ENCODE results near the gene OR4B1.
A peak's percentile ranks its signal among the peaks of the same experiment; 100 is the strongest.
"Not testable (repeated sequence)": the region's sequence is repeated elsewhere in the genome, so short reads cannot be mapped to it uniquely, and the experiment has no call there.

OR4B1 gene, protein sequence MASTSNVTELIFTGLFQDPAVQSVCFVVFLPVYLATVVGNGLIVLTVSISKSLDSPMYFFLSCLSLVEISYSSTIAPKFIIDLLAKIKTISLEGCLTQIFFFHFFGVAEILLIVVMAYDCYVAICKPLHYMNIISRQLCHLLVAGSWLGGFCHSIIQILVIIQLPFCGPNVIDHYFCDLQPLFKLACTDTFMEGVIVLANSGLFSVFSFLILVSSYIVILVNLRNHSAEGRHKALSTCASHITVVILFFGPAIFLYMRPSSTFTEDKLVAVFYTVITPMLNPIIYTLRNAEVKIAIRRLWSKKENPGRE

DNA sequence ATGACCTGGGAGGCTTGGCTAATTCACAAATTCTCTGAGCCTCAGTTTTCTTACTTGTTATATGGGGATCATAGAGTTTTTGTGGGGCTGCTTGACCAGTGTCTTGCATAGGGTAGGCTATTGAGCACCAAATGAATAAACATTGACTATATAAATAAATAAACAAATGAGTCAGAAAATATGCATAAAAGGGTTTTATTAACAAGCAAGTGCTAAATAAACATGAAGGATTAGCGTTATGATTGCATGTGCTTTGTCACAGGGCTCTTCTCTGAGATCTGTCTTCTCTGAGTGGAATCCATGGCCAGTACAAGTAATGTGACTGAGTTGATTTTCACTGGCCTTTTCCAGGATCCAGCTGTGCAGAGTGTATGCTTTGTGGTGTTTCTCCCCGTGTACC lies at the start of gene OR4B1:
TSS of gene OR4B1 (plus strand) at position 301 of the 400 bp plus-strand sequence. CDS start at position 301, 0 bp downstream.
- DNase-seq (ENCODE audit: low spot score) = no peak

DNA sequence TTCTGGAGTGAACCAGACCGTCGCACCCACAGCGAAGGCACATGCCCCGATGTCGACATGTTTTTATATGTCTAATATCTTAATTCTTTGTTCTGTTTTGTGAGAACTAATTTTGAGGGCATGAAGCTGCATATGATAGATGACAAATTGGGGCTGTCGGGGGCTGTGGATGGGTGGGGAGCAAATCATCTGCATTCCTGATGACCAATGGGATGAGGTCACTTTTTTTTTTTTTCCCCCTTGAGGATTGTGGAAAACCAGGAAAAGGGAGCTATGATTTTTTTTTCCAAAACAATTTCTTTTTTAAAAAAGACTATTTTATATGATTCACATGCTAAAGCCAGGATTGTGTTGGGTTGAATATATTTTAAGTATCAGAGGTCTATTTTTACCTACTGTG lies 49.2 kb upstream of the OR4B1 start:
- DNase-seq (ENCODE audit: low spot score) = no peak

DNA sequence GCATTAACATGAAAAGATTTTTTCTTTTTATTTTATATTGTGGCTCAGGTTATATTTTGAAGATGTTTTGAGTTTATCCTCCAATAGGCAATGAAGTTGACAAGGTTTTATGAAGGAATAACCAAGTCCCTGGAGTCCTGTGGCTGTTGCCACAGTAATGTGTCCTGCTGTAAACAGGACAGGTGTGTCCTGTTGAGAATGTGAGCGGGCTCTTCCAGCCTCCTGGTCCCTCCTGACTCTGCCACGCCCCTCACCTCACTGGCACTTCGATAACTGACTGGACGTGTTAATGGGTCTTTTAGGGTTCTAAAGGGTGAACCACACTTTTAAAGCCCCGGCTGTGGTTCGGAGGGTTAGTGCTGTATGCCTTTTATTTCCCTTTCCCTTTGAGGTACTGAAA lies 47.8 kb upstream of the OR4B1 start:
- no peak for DNase-seq (ENCODE audit: low spot score)

DNA sequence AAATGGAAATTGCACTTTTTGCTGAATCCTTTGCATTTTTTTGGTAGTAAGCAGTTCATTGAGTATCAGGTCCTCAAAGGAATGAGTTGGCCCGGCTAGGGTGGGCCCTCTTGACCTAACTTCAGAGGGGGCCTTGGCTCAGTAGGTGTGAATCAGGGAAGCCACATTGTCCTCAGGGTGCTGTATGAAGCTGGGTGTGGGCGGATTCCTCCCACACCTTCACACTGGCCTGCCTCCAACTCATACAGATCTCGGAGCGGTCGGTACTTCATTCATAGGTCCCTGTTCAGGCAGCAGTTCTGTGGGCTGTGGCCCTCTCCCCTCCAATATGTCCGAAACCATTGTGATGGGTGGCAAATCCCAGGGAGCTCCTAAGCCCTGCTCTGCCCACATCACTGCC lies 47.4 kb upstream of the OR4B1 start:
- no peak for DNase-seq (ENCODE audit: low spot score)

DNA sequence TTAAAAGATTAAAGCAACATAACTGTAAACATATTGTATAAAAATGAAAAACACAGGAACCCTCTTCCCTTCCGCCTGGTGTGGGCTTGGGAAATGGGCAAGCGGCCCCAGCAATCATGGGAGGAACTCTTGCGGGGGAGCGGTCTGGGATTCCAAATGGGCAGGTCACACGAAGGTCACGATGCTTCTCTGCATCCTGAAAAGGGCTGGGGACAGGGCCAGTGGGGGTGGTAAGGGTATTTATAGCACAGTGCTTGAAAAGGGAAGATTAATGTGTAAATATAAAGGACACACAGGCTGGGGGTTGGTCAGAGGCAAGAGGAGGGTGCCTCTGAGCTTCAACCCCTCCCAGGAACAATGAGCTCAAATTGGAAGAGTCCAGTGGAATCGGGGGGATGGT lies 46.9 kb upstream of the OR4B1 start:
- DNase-seq (ENCODE audit: low spot score) = no peak

DNA sequence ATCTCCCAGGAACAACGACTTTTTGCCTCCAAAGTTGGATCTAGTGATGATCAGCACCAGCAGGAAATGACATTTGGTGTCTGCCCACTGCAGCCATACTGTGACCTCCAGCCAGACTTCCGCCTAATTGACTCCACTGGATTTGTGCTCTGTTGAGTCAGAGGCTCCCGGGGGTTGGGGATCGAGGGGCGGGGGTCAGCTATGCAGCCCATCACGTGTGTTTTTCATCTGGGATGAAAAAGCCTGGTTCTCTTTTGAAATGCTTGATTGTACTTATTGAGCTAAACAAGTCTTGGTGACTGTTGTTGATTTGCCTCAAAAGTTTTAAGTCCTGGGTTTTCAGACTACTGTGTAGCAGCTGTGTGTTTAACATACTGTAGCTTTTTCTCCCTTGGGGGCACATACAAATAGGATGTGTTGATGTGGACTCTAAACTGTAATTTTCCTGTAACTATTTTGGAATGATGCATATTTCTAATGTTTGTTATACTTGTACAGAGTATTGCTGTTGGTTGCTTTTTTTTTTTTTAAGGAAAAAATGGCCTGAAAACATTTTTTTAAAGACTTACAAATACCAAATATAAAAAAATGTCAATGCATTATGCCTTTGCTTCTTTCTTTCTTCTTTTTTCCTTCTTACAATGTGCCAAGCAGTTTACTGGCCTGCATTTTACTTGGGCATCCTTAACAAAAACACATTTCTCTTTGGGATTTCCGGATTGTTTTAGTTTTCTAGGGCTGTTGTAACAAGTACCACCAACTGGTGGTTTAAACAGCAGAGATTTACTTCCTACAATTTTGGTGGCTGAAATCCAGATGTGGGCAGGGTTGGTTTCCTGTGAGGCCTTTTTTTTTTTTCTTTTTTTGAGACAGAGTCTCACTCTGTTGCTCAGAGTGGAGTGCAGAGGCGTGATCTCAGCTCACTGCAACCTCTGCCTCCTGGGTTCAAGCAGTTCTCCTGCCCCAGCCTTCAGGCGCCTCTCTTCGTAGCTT lies 46.1 kb upstream of the OR4B1 start:
- DNase-seq (ENCODE audit: low spot score) = no peak

DNA sequence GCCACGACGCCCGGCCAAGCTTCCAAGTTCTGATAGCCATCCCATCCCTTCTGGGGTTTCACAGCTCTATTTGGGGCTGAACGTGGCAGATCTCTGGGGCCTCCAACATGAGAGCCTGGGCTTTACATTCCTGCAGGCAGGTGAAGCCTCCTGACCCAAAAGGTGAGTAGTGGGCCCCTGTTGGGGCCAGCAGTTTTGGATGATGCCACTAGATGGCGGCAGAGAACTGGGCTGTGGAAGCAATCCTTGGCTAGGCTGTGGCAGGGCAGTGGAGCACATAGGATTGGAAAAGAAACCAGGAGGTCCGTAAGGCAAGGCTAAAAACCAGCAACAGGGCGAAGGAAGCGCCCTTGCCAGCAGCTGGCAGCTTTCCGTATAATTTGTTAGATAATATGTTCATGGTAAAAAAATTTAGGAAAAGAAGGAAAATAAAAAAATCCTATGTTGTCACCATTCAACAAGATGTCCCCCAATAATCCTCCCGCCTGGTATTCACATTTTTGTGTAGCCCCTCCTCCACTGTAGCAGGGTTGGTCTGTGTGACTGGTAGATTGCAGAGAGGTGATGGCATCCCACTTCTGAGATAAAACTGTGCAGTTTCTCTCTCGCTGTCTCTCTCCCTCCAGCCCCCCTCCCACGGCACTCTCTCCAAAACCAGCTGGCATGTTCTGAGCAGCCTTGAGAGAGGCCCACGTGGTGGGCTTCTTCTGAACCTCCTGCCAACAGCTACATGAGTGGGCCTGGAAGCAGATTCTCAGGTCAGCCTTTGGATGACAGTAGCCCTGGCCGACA lies 43.6 kb upstream of the OR4B1 start:
- peak; percentile 52 for DNase-seq (ENCODE audit: low spot score)

DNA sequence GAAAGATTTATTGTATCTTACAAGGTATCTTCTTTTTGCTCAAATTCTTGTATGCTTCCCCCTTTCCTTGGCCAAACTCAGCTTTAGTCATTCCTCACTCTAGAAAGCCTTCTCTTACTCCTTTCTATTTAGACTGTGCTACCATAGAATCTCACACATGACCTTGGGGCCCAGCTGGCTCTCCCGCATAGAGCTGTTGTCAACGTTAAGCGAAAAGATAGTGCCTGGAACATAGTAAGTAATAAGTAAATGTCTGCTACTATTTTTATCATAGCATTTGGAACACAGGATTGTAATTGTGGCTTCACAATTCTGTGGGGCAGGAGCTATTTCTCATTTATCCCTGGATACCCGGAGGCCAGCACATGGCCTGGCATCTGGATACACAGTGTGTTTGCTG lies 38.9 kb upstream of the OR4B1 start:
- DNase-seq (ENCODE audit: low spot score) = no peak

DNA sequence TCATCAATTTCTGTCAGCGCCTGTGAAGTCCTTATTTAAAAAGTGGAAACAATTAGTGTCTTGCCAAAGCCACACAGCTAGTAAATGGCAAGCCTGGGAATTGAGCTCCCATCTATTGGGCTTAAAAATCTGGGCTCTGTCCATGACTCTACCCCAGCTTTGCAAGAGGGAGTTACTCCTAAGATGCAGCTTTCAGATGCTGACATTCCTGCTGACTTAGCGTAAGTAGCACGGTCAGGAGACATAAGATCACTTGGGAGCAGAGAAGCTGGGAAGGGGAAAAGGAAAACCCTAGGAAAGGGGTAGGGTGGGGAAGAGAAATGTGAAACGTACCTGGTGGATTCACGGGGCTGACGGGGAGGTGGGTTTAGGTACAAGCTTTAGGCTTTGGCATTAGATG lies 36.0 kb upstream of the OR4B1 start:
- DNase-seq (ENCODE audit: low spot score) = no peak

DNA sequence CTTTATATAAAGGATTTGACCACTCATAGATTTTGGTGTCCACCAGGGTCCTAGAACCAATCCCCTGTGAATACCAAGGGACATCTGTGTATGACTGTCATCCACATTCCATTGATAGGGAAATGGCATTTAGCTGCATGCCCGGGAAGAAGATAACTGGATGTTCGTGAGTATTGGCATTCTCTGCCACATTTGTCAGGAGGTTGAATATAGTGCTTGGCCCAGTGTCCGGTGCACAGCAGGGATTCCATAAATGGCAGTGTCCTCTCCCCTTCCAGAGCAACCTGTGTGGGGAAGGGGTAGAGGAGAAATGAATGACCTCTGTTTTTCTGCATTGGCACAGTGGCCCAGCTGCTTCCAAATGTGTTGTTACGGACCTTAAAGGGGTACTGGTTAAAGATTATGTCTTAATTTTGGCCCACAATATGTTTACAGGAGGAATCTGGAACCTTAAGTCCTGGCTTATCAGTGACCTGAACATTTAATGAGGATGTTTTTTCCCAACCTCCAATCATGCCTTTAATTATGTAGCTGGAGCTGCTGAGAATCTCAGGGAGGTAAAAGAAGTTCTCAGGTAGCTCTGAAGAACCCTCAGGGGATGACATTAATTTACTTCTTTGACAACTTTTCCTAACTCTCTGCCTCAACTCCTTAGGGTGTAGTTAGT lies 33.6 kb upstream of the OR4B1 start:
- DNase-seq (ENCODE audit: low spot score) = no peak

DNA sequence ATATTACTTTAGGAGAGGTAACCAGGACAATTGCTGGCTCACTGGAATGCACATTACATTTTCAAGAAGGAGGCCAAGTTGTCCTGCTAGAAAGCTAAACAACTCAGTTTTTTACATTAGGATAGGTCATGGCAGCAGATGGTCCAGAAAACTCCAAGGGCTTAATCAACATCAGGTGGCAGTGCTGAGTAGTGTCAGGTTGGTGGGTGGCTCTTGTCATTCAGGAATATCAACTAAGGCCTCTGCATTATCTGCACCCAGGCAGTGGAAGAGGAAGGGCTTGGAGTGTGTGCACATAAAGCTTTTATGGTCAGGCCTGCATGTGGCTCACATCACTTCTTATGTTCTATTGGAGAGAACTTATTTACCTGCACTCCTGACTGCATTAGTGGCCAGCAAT lies 32.2 kb upstream of the OR4B1 start:
- DNase-seq (ENCODE audit: low spot score) = no peak

DNA sequence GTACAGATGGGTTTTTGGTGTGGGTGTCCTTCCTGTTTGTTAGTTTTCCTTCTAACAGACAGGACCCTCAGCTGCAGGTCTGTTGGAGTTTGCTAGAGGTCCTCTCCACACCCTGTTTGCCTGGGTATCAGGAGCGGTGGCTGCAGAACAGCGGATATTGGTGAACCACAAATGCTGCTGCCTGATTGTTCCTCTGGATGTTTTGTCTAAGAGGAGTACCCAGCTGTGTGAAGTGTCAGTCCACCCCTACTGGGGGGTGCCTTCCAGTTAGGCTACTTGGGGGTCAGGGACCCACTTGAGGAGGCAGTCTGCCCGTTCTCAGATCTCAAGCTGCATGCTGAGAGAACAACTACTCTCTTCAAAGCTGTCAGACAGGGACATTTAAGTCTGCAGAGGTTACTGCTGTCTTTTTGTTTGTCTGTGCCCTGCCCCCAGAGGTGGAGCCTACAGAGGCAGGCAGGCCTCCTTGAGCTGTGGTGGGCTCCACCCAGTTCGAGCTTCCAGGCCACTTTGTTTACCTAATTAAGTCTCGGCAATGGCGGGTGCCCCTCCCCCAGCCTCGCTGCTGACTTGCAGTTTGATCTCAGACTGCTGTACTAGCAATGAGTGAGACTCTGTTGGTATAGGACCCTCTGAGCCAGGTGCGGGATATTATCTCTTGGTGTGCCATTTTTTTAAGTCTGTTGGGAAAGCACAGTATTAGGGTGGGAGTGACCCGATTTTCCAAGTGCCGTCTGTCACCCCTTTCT lies 25.5 kb upstream of the OR4B1 start:
- not testable (repeated sequence) for DNase-seq (ENCODE audit: low spot score)

DNA sequence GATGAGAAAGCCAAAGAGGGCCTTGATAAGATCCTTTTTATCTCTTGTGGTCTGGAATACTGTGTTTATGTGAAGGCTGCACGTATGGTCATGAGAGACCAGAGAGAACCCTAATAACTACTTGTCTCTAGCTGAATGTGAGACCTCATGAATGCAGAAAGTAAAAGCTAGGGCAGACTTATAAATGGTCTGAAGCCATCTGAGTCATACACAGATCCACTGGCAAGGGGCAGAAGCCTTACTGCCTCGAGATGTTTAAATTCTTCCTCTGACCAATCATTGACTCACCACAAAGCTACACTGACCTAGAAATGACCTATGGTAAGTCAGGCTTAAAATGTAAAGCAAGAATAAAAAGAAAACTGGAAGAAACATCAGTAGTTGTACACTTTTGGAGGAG lies 22.7 kb upstream of the OR4B1 start:
- no peak for DNase-seq (ENCODE audit: low spot score)

DNA sequence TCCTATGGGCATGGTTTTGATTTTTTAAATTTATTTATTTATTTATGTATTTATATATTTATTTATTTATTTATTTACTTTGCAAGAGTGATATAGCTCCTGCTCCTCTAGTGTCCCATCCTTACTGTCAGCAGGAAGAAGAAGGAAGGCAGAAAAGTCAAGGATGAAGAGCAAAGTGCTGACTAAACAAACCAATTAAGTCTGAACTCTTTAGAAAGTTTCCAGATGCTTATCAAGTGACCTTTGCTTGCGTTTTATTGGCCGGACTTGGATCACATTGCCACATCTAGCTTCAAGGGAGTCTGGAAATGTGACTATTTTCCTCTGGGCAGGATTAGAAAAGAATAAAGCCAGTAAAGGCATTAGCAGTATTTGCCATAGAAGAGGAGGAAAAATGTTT lies 8.7 kb upstream of the OR4B1 start:
- DNase-seq (ENCODE audit: low spot score) = no peak

DNA sequence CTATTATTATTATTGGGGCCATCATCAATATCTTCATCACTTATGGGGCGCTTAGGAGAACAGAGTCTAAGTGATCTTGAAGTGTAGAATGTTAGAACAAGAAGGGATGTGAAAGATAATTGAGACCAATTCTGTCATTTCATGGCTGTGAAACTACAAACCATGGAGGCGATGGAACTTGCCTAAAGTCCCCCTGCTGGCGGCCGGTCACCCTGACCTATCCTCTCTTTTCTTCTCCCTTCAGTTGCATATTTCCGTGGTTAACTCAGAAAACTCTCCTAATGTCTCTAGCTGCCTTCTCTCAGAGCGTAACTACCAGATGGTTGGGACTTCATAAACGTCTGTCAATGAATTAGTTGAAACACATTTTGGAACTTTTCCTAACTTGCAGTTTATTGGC lies 6.6 kb upstream of the OR4B1 start:
- DNase-seq (ENCODE audit: low spot score) = no peak

DNA sequence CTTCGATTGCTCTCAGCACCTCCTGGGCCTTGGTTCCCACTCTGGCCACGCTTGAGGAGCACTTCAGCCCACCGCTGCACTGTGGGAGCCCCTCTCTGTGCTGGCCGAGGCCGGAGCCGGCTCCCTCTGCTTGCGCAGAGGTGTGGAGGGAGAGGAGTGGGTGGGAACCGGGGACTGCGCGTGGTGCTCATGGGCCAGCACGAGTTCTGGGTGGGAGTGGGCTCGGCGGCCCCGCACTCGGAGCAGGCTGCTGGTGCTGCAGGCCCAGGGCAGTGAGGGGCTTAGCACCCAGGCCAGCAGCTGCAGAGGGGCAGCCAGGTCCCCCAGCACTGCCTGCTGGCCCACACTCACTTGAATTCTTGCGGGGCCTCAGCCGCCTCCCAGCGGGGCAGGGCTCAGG lies 12.2 kb downstream of the OR4B1 start:
- DNase-seq (ENCODE audit: low spot score) = no peak

DNA sequence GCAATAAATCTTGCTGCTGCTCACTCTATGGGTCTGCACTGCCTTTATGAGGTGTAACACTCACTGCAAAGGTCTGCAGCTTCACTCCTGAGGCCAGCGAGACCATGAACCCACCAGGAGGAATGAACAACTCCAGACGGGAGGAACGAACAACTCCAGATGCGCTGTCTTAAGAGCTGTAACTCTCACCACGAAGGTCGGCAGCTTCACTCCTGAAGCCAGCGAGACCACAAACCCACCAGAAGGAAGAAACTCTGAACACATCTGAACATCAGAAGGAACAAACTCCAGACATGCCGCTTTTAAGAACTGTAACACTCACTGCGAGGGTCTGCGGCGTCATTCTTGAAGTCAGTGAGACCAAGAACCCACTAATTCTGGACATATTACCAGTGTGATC lies 13.4 kb downstream of the OR4B1 start:
- not testable (repeated sequence) for DNase-seq (ENCODE audit: low spot score)

DNA sequence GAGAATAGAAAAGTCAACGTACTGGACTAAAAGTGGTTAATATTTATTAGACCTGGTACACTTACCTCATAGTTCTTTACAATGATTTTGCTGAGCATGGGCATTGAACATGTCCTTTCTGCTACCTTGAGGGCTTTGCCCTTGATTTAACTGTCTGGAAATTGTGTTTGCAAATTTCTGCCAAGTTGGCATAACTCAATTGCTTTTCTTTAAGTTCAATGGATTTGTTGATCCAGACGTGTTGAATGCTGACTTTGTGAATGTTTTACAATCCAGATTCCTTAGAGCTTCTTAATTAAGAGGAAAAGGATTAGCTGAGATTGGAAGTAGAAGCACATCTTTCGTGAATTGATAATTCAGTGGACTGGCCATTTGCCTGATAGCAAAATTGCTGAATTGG lies 21.1 kb downstream of the OR4B1 start:
- DNase-seq (ENCODE audit: low spot score) = no peak

DNA sequence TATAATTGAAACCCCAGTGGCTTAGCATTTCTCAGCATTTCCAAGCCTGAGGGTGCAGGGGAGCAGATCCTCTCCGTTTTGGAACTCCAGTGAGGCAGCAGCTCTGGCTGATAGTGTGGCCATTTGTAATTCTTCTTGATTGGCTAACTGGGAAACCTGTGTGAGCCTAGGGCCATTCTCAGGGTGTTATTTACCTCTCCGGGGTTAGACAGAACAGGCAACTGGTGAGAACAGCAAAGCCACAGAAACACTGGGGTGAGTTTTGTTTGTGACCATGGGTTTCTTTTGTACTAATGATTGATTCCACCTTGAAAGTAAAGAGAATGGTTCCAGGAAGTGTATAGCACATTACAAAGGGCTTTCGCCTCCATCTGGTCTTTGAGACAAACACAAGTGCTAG lies 25.9 kb downstream of the OR4B1 start:
- DNase-seq (ENCODE audit: low spot score) = no peak

DNA sequence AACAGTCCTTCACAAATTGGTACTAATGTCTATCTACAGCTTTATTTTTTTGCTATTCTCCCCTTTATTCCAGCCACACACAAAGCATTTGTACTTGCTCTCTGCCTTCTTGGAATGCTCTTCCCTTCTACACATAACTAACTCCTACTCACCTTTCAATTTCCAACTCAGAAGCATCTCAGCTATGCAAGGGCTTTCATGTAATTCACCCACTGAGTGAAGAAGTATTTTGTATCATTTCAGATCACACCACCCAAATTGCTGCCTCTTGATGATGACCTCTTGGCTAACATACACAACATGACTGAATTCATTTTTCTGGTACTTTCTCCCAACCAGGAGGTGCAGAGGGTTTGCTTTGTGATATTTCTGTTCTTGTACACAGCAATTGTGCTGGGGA lies 28.2 kb downstream of the OR4B1 start, which contains the start of gene OR4X2:
TSS of gene OR4X2 (plus strand) at position 301 of the 400 bp plus-strand sequence. CDS start at position 301, 0 bp downstream.
- DNase-seq (ENCODE audit: low spot score) = no peak

DNA sequence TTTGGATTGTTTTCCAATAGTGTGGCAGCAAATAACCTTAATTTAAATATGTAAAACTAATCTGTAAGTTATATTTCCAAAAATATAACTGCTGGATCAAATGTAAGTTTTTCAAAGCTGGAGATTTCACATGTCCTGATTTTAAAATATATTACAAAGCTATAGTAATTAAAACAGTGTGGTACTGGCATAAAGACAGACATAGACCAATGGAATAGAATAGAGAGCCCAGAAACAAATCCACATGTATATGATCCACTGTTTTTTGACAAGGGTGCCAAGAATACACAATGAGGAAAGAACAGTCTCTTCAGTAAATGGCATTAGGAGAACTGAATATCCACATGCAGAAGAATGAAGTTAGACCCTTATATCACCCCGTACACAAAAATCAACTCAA lies 32.3 kb downstream of the OR4B1 start:
- no peak for DNase-seq (ENCODE audit: low spot score)

Data from putamen (tissue), 1 donor.